Loucy (cell line): ENCODE results near the gene RBMS3.

Source experiments
- CTCF ChIP-seq: fragments of 200-600 bp; sonication (generic); conservative IDR thresholded peaks from 2 replicates; pipeline ENCODE4 v1.5.1; 2014; ENCODE audit warnings: mild to moderate bottlenecking, antibody characterized with exemption, low read length
- EZH2phosphoT487 ChIP-seq: fragments of 200-600 bp; IDR thresholded peaks from 2 replicates; pipeline ENCODE4 v1.6.1; 2018; ENCODE audit warnings: antibody characterized with exemption, mild to moderate bottlenecking, moderate library complexity, borderline replicate concordance

- TF ChIP-seq CTCF (no peak), EZH2phosphoT487 (no peak)
These were observed 33.7 kb upstream of the RBMS3 start for GRCh38 chr3:29247088-29247745.
